Measurements from ENCODE around the gene PRRC2B.
"Not testable (repeated sequence)": the region's sequence is repeated elsewhere in the genome, so short reads cannot be mapped to it uniquely, and the experiment has no call there.

PRRC2B gene

GRCh38 chr9:131393622-131394463 is at the start of gene PRRC2B:
PRRC2B (plus strand) TSS chr9:131394086; CDS start chr9:131430145, 36,059 bp downstream.
- DNase-seq, result peak; percentile 69

- DNase-seq, result not testable (repeated sequence)
These were observed 48.9 kb upstream of the PRRC2B start for GRCh38 chr9:131344931-131345535.

- no peak for DNase-seq
These were observed 47.3 kb upstream of the PRRC2B start for GRCh38 chr9:131346559-131346958.

GRCh38 chr9:131347376-131348020 is 46.4 kb upstream of the PRRC2B start:
- no peak for DNase-seq

- no peak for DNase-seq
These were observed 45.0 kb upstream of the PRRC2B start for GRCh38 chr9:131348631-131349521.

- DNase-seq, result no peak
These were observed 44.4 kb upstream of the PRRC2B start for GRCh38 chr9:131349522-131349880.

GRCh38 chr9:131349881-131350563 is 43.9 kb upstream of the PRRC2B start:
- DNase-seq, result peak; percentile 48

GRCh38 chr9:131356479-131356878 is 37.4 kb upstream of the PRRC2B start:
- not testable (repeated sequence) for DNase-seq

- DNase-seq, result no peak
These were observed 35.3 kb upstream of the PRRC2B start for GRCh38 chr9:131358556-131358955.

- DNase-seq, result no peak
These were observed 32.6 kb upstream of the PRRC2B start for GRCh38 chr9:131361202-131361833.

- no peak for DNase-seq
These were observed 28.3 kb upstream of the PRRC2B start for GRCh38 chr9:131365546-131365945.

- peak; percentile 8 for DNase-seq
These were observed 27.0 kb upstream of the PRRC2B start for GRCh38 chr9:131366761-131367401.

- DNase-seq, result no peak
These were observed 26.4 kb upstream of the PRRC2B start for GRCh38 chr9:131367450-131367849.

- DNase-seq, result no peak
These were observed 23.2 kb upstream of the PRRC2B start for GRCh38 chr9:131370638-131371037.

GRCh38 chr9:131372599-131372973 is 21.3 kb upstream of the PRRC2B start:
- DNase-seq, result not testable (repeated sequence)

- not testable (repeated sequence) for DNase-seq
These were observed 19.2 kb upstream of the PRRC2B start for GRCh38 chr9:131374638-131375037.

- DNase-seq, result no peak
These were observed 14.8 kb upstream of the PRRC2B start for GRCh38 chr9:131379056-131379455.

GRCh38 chr9:131382850-131383729 is 10.8 kb upstream of the PRRC2B start:
- peak; percentile 19 for DNase-seq

GRCh38 chr9:131385296-131385695 is 8.6 kb upstream of the PRRC2B start:
- DNase-seq, result no peak

- DNase-seq, result no peak
These were observed 7.6 kb upstream of the PRRC2B start for GRCh38 chr9:131386281-131386680.

All from NCI-H2227 treated with DMSO at 0.1 percent for 48 hours (cell line).